ENCODE measurements around the gene FOXJ1.

The FOXJ1 gene

GRCh38 chr17:76122431-76123190, 18.4 kb downstream of the FOXJ1 start:
- DNase-seq, result no peak

GRCh38 chr17:76121932-76122430, 19.1 kb downstream of the FOXJ1 start:
- DNase-seq, result no peak

GRCh38 chr17:76120658-76121008, 20.4 kb downstream of the FOXJ1 start:
- no peak for DNase-seq

- DNase-seq, result no peak
Measured at GRCh38 chr17:76119409-76120371, 21.4 kb downstream of the FOXJ1 start.

GRCh38 chr17:76115138-76115754, 25.8 kb downstream of the FOXJ1 start:
- no peak for DNase-seq

- no peak for DNase-seq
Measured at GRCh38 chr17:76111956-76112355, 29.1 kb downstream of the FOXJ1 start.

- DNase-seq, result no peak
Measured at GRCh38 chr17:76107509-76107908, 33.5 kb downstream of the FOXJ1 start.

GRCh38 chr17:76106703-76107102, 34.3 kb downstream of the FOXJ1 start:
- no peak for DNase-seq

GRCh38 chr17:76104896-76105231, 36.2 kb downstream of the FOXJ1 start:
- DNase-seq, result no peak

GRCh38 chr17:76104140-76104895, 36.7 kb downstream of the FOXJ1 start:
- DNase-seq, result no peak

GRCh38 chr17:76103274-76104139, 37.5 kb downstream of the FOXJ1 start, which contains the start of gene EXOC7:
Gene EXOC7 (minus strand): TSS chr17:76103787. CDS start chr17:76103692, 95 bp downstream.
- DNase-seq, result peak; percentile 92

GRCh38 chr17:76102944-76103273, 38.1 kb downstream of the FOXJ1 start:
- no peak for DNase-seq

- DNase-seq, result no peak
Measured at GRCh38 chr17:76097716-76098295, 43.2 kb downstream of the FOXJ1 start.

- no peak for DNase-seq
Measured at GRCh38 chr17:76095943-76096342, 45.1 kb downstream of the FOXJ1 start.

GRCh38 chr17:76094046-76094445, 47.0 kb downstream of the FOXJ1 start:
- no peak for DNase-seq

- no peak for DNase-seq
Measured at GRCh38 chr17:76092526-76093413, 48.3 kb downstream of the FOXJ1 start.

- no peak for DNase-seq
Measured at GRCh38 chr17:76091526-76092286, 49.3 kb downstream of the FOXJ1 start.

- no peak for DNase-seq
Measured at GRCh38 chr17:76090517-76091129, 50.4 kb downstream of the FOXJ1 start.
